Suprapubic skin (tissue), 4 donors: ENCODE data around the gene ERAL1. TPM values are rescaled to one million over a fixed set of nuclear protein-coding genes. Genes with fewer than 3 reads are reported as not detected.

Experiments
- DNase-seq, 2 donors: peaks; one replicate each; pipeline ENCODE4 v3.0.0-alpha.2; 2019; ENCODE audit warnings: low spot score in 2 of 2
- H3K27ac ChIP-seq: fragments of 200-600 bp; sonication (generic); one replicate; pipeline ENCODE4 v1.5.1; 2019
- H3K27me3 ChIP-seq: fragments of 200-600 bp; sonication (generic); one replicate; pipeline ENCODE4 v1.5.1; 2019
- H3K36me3 ChIP-seq: fragments of 200-600 bp; sonication (generic); one replicate; pipeline ENCODE4 v1.5.1; 2019
- H3K4me1 ChIP-seq: fragments of 200-600 bp; sonication (generic); one replicate; pipeline ENCODE4 v1.5.1; 2019
- H3K4me3 ChIP-seq: fragments of 200-600 bp; sonication (generic); one replicate; pipeline ENCODE4 v1.5.1; 2019; ENCODE audit warnings: mild to moderate bottlenecking
- H3K9me3 ChIP-seq: fragments of 200-600 bp; sonication (generic); one replicate; pipeline ENCODE4 v1.5.1; 2019
- CTCF ChIP-seq, 2 donors: fragments of 200-600 bp in 1 of 2; fragments of 450-650 bp in 1 of 2; sonication (generic) in 1 of 2; IDR thresholded peaks; one replicate each; pipeline ENCODE4 v1.5.1; 2016 to 2019; ENCODE audit warnings: antibody characterized with exemption in 2 of 2, mild to moderate bottlenecking in 1 of 2, moderate library complexity in 1 of 2
- EP300 ChIP-seq: sonication (generic); formaldehyde crosslinking; IDR thresholded peaks from one replicate; pipeline ENCODE4 v1.6.1; 2017; ENCODE audit warnings: antibody characterized with exemption
- POLR2A ChIP-seq, 2 donors: fragments of 450-650 bp; IDR thresholded peaks; one replicate each; pipeline ENCODE4 v1.6.1; 2017; ENCODE audit warnings: antibody characterized with exemption in 2 of 2, mild to moderate bottlenecking in 2 of 2, moderate library complexity in 2 of 2
- POLR2AphosphoS5 ChIP-seq, 3 donors: sonication (generic); formaldehyde crosslinking; IDR thresholded peaks; one replicate each; pipeline ENCODE4 v1.6.1; 2017; ENCODE audit warnings: antibody characterized with exemption in 3 of 3
- WGBS: methylation state at CpG from one replicate; pipeline ENCODE4 v1.1.5; 2018; 5-methylcytosine and 5-hydroxymethylcytosine counted together
- total RNA-seq, 4 donors: library from RNA; depleted of rRNA; stranded (reverse); fragments of >200 nt; gene quantifications; one replicate each; pipeline ENCODE4 v1.1.0, GENCODE V29; 2016

The ERAL1 gene
- total RNA-seq, 4 donors from 2014 or later = 42.2 to 61.4 (median 45.0) TPM

- peaks cover 93% of the 10 kb centered on the region for H3K36me3 ChIP-seq
- WGBS = 81% methylated on average over 1 of the region's 1 CpG
- TF ChIP-seq POLR2AphosphoS5 (IDR thresholded peaks at IDR 0.05) (no peak), POLR2A (IDR thresholded peaks at IDR 0.05) (no peak), CTCF (IDR thresholded peaks at IDR 0.05) (no peak), EP300 (no peak)
- no peaks in the 10 kb centered on the region for H3K9me3 ChIP-seq
- H3K4me1 ChIP-seq = peaks cover 26% of the 10 kb centered on the region
- H3K4me3 ChIP-seq = no peak overlapping the region
- H3K27me3 ChIP-seq = no peaks in the 10 kb centered on the region
- DNase-seq = no peak
- no peak overlapping the region for H3K27ac ChIP-seq
These were observed 55.7 kb downstream of the ERAL1 start for GRCh38 chr17:28910534-28910933.

Other genes starting within 250 kb of the ERAL1 start
- gene RSKR, start 240.8 kb upstream of the ERAL1 start, total RNA-seq = 10 to 100 TPM in 3 of 4 donors, 1 to 10 TPM in 1; 3.5 to 43.7 (median 15.2) TPM
- gene BLTP2, start 209.9 kb upstream of the ERAL1 start, total RNA-seq = 100 to 1,000 TPM in 3 of 4 donors, 10 to 100 TPM in 1; 82.7 to 139 (median 125) TPM
- 10 to 100 TPM; 35.8 to 50.3 (median 36.3) TPM for gene SDF2, start 193.1 kb upstream of the ERAL1 start, total RNA-seq
- 100 to 1,000 TPM in 1 of 4 donors, 10 to 100 TPM in 3; 41.1 to 123 (median 57.2) TPM for gene SUPT6H, start 192.8 kb upstream of the ERAL1 start, total RNA-seq
- 1 to 10 TPM in 1 of 4 donors, under 1 TPM in 1, not detected in 2; 0.36 to 6.2 TPM for gene PROCA1, start 143.1 kb upstream of the ERAL1 start, total RNA-seq
- 10 to 100 TPM; 60.7 to 96.1 (median 77.6) TPM for gene RAB34, start 137.1 kb upstream of the ERAL1 start, total RNA-seq
- gene RPL23A, start 135.0 kb upstream of the ERAL1 start, total RNA-seq = 100 to 1,000 TPM; 528 to 947 (median 789) TPM
- 10 to 100 TPM in 3 of 4 donors, 1 to 10 TPM in 1; 6.9 to 25.0 (median 17.0) TPM for gene TLCD1, start 128.8 kb upstream of the ERAL1 start, total RNA-seq
- gene NEK8, start 126.2 kb upstream of the ERAL1 start, total RNA-seq = 1 to 10 TPM; 1.9 to 8.1 (median 6.0) TPM
- 10 to 100 TPM; 26.7 to 38.4 (median 35.3) TPM for gene TRAF4, start 111.0 kb upstream of the ERAL1 start, total RNA-seq
- 10 to 100 TPM; 12.1 to 20.7 (median 17.8) TPM for gene FAM222B, start 12.2 kb upstream of the ERAL1 start, total RNA-seq
- 10 to 100 TPM; 41.7 to 57.5 (median 52.3) TPM for gene FLOT2, start 42.7 kb downstream of the ERAL1 start, total RNA-seq
- 10 to 100 TPM; 15.1 to 26.8 (median 20.2) TPM for gene DHRS13, start 48.1 kb downstream of the ERAL1 start, total RNA-seq
- gene PHF12, start 96.5 kb downstream of the ERAL1 start, total RNA-seq = 10 to 100 TPM; 24.4 to 80.9 (median 35.4) TPM
- not detected for gene SEZ6, start 151.0 kb downstream of the ERAL1 start, total RNA-seq
- 1 to 10 TPM; 1.3 to 3.7 (median 3.0) TPM for gene PIPOX, start 188.1 kb downstream of the ERAL1 start, total RNA-seq